HG03280 (cell line): ENCODE data around the gene FBXL2.

Experiments used
- ATAC-seq: cut with Tn5 transposase; IDR thresholded peaks from one replicate; pipeline ENCODE4 v1.9.1; 2021; ENCODE audit warnings: mild to moderate bottlenecking, moderate library complexity; ENCODE audit not compliant: unreplicated experiment

Gene FBXL2

GRCh38 chr3:33277193-33277882, at the start of gene FBXL2:
Gene FBXL2, plus strand, starts transcription at chr3:33277442. Its CDS starts 71 bp downstream, at chr3:33277513.
- peak; percentile 80 for ATAC-seq

GRCh38 chr3:33229066-33229465, 48.2 kb upstream of the FBXL2 start:
- no peak for ATAC-seq

GRCh38 chr3:33229947-33230346, 47.3 kb upstream of the FBXL2 start:
- no peak for ATAC-seq

- ATAC-seq = no peak
Measured at GRCh38 chr3:33231756-33232465, 45.3 kb upstream of the FBXL2 start.

- no peak for ATAC-seq
Measured at GRCh38 chr3:33233884-33234283, 43.4 kb upstream of the FBXL2 start.

- no peak for ATAC-seq
Measured at GRCh38 chr3:33236005-33236404, 41.2 kb upstream of the FBXL2 start.

- ATAC-seq = no peak
Measured at GRCh38 chr3:33237439-33237838, 39.8 kb upstream of the FBXL2 start.

- no peak for ATAC-seq
Measured at GRCh38 chr3:33238923-33239322, 38.3 kb upstream of the FBXL2 start.

- ATAC-seq = no peak
Measured at GRCh38 chr3:33240261-33240660, 37.0 kb upstream of the FBXL2 start.

GRCh38 chr3:33246786-33247185, 30.5 kb upstream of the FBXL2 start:
- no peak for ATAC-seq

GRCh38 chr3:33250712-33251111, 26.5 kb upstream of the FBXL2 start:
- no peak for ATAC-seq

GRCh38 chr3:33256249-33256648, 21.0 kb upstream of the FBXL2 start:
- no peak for ATAC-seq

- no peak for ATAC-seq
Measured at GRCh38 chr3:33260104-33260503, 17.1 kb upstream of the FBXL2 start.

GRCh38 chr3:33269385-33269784, 7.9 kb upstream of the FBXL2 start:
- no peak for ATAC-seq

- ATAC-seq = no peak
Measured at GRCh38 chr3:33271324-33271723, 5.9 kb upstream of the FBXL2 start.

- ATAC-seq = no peak
Measured at GRCh38 chr3:33273628-33274027, 3.6 kb upstream of the FBXL2 start.

- no peak for ATAC-seq
Measured at GRCh38 chr3:33278163-33278562, 921 bp downstream of the FBXL2 start.

- ATAC-seq = no peak
Measured at GRCh38 chr3:33287672-33288282, 10.5 kb downstream of the FBXL2 start.

GRCh38 chr3:33299395-33300081, 22.3 kb downstream of the FBXL2 start:
- no peak for ATAC-seq

GRCh38 chr3:33312361-33312760, 35.1 kb downstream of the FBXL2 start:
- ATAC-seq = no peak

GRCh38 chr3:33313331-33313730, 36.1 kb downstream of the FBXL2 start:
- ATAC-seq = no peak

GRCh38 chr3:33314993-33315392, 37.8 kb downstream of the FBXL2 start:
- no peak for ATAC-seq
